ENCODE data around the gene AP3M1.
"Not testable (repeated sequence)": the region's sequence is repeated elsewhere in the genome, so short reads cannot be mapped to it uniquely, and the experiment has no call there.

AP3M1 gene

GRCh38 chr10:74163319-74164068 is 12.9 kb upstream of the AP3M1 start:
- no peak for DNase-seq

- no peak for DNase-seq
These were observed 9.4 kb upstream of the AP3M1 start for GRCh38 chr10:74160013-74160412.

- no peak for DNase-seq
These were observed 6.3 kb upstream of the AP3M1 start for GRCh38 chr10:74156919-74157289.

GRCh38 chr10:74153676-74154075 is 3.0 kb upstream of the AP3M1 start:
- no peak for DNase-seq

GRCh38 chr10:74153123-74153522 is 2.5 kb upstream of the AP3M1 start:
- DNase-seq = no peak

- no peak for DNase-seq
These were observed 1.5 kb upstream of the AP3M1 start for GRCh38 chr10:74151879-74152722.

GRCh38 chr10:74150990-74151878 is 606 bp upstream of the AP3M1 start, which contains the start of gene ADK:
TSS of gene ADK (plus strand) at chr10:74151221. CDS start at chr10:74151279, 58 bp downstream.
- DNase-seq = peak; percentile 90 to 93

- DNase-seq = not testable (repeated sequence)
These were observed 3.6 kb downstream of the AP3M1 start for GRCh38 chr10:74146980-74147379.

GRCh38 chr10:74145133-74145532 is 5.5 kb downstream of the AP3M1 start:
- DNase-seq = no peak

GRCh38 chr10:74140553-74140952 is 10.1 kb downstream of the AP3M1 start:
- no peak for DNase-seq

- no peak for DNase-seq
These were observed 10.6 kb downstream of the AP3M1 start for GRCh38 chr10:74139981-74140380.

GRCh38 chr10:74138596-74138995 is 12.0 kb downstream of the AP3M1 start:
- not testable (repeated sequence) for DNase-seq

- DNase-seq = no peak
These were observed 12.6 kb downstream of the AP3M1 start for GRCh38 chr10:74137992-74138391.

GRCh38 chr10:74135452-74135851 is 15.2 kb downstream of the AP3M1 start:
- no peak for DNase-seq

GRCh38 chr10:74133923-74134820 is 16.5 kb downstream of the AP3M1 start:
- no peak for DNase-seq

GRCh38 chr10:74123081-74123480 is 27.5 kb downstream of the AP3M1 start:
- no peak for DNase-seq

- no peak for DNase-seq
These were observed 28.6 kb downstream of the AP3M1 start for GRCh38 chr10:74122060-74122459.

GRCh38 chr10:74121368-74121767 is 29.3 kb downstream of the AP3M1 start:
- no peak for DNase-seq

- no peak for DNase-seq
These were observed 29.7 kb downstream of the AP3M1 start for GRCh38 chr10:74120911-74121310.

- DNase-seq = no peak
These were observed 31.8 kb downstream of the AP3M1 start for GRCh38 chr10:74118804-74119203.

- DNase-seq = no peak
These were observed 32.9 kb downstream of the AP3M1 start for GRCh38 chr10:74117738-74118137.

- no peak for DNase-seq
These were observed 36.6 kb downstream of the AP3M1 start for GRCh38 chr10:74114041-74114448.

All from NCI-H187 (cell line).